D721Med (cell line): ENCODE measurements around the gene SNRK.

Source experiments
- DNase-seq: peaks from one replicate; pipeline ENCODE4 v3.0.0; 2011; ENCODE audit warnings: low spot score; ENCODE audit not compliant: insufficient read length
- FAIRE-seq: peaks from 2 replicates; lab custom pipeline; 2011; peaks lifted over from hg19 to GRCh38; lab: Jason Lieb, UNC
- CTCF ChIP-seq: IDR thresholded peaks from 2 replicates; pipeline ENCODE4 v1.5.1; 2012; ENCODE audit warnings: mild to moderate bottlenecking, control low read depth; ENCODE audit not compliant: insufficient read depth; ENCODE audit errors: missing control alignments

Gene SNRK

GRCh38 chr3:43366885-43367284, 80.5 kb downstream of the SNRK start:
- FAIRE-seq, result no peak
- DNase-seq, result no peak
- no peak for TF ChIP-seq CTCF

GRCh38 chr3:43369404-43370292, 83.3 kb downstream of the SNRK start:
- no peak for DNase-seq
- no peak for TF ChIP-seq CTCF
- no peak for FAIRE-seq

- DNase-seq (no peak), FAIRE-seq (no peak)
- no peak for TF ChIP-seq CTCF
Observed at GRCh38 chr3:43370293-43370980, 84.1 kb downstream of the SNRK start.

- FAIRE-seq, result no peak
- no peak for TF ChIP-seq CTCF
Observed at GRCh38 chr3:43371494-43371893, 85.2 kb downstream of the SNRK start.

GRCh38 chr3:43372007-43372740, 85.8 kb downstream of the SNRK start:
- FAIRE-seq (no peak), DNase-seq (no peak)
- TF ChIP-seq CTCF, result no peak

More at GRCh38 chr3:43371494-43371893, 85.2 kb downstream of the SNRK start:
- no peak for DNase-seq

- TF ChIP-seq CTCF, result no peak
- FAIRE-seq (no peak), DNase-seq (no peak)
Observed at GRCh38 chr3:43372809-43373559, 86.6 kb downstream of the SNRK start.
